Ishikawa (cell line): Measurements from ENCODE around the gene DNAH17.

ENCODE experiments used
- CEBPB ChIP-seq: IDR thresholded peaks from 2 replicates; pipeline ENCODE4 v1.6.1; 2012
- CREB1 ChIP-seq: IDR thresholded peaks from 2 replicates; pipeline ENCODE4 v1.6.1; 2012; ENCODE audit warnings: low read depth
- EGR1 ChIP-seq: IDR thresholded peaks from 2 replicates; pipeline ENCODE4 v1.6.1; 2012
- EP300 ChIP-seq: IDR thresholded peaks from 2 replicates; pipeline ENCODE4 v1.6.1; 2012; ENCODE audit warnings: borderline replicate concordance
- FOXM1 ChIP-seq: IDR thresholded peaks from 2 replicates; pipeline ENCODE4 v1.6.1; 2012; ENCODE audit warnings: low read depth, borderline replicate concordance
- RAD21 ChIP-seq: IDR thresholded peaks from 2 replicates; pipeline ENCODE4 v1.6.1; 2012; ENCODE audit warnings: low read depth
- TAF1 ChIP-seq: IDR thresholded peaks from 2 replicates; pipeline ENCODE4 v1.6.1; 2012; ENCODE audit warnings: low read depth, mild to moderate bottlenecking
- ZBTB7A ChIP-seq: IDR thresholded peaks from 2 replicates; pipeline ENCODE4 v1.6.1; 2012; ENCODE audit warnings: low read depth
- TF ChIP-seq, protein P1 (sequence below): IDR thresholded peaks from 2 replicates; pipeline ENCODE4 v1.6.1; 2012; ENCODE audit warnings: low read depth, mild to moderate bottlenecking

- TF ChIP-seq EP300: no peak
- TF ChIP-seq ZBTB7A: no peak
- TF ChIP-seq FOXM1: no peak
- TF ChIP-seq, protein P1, sequence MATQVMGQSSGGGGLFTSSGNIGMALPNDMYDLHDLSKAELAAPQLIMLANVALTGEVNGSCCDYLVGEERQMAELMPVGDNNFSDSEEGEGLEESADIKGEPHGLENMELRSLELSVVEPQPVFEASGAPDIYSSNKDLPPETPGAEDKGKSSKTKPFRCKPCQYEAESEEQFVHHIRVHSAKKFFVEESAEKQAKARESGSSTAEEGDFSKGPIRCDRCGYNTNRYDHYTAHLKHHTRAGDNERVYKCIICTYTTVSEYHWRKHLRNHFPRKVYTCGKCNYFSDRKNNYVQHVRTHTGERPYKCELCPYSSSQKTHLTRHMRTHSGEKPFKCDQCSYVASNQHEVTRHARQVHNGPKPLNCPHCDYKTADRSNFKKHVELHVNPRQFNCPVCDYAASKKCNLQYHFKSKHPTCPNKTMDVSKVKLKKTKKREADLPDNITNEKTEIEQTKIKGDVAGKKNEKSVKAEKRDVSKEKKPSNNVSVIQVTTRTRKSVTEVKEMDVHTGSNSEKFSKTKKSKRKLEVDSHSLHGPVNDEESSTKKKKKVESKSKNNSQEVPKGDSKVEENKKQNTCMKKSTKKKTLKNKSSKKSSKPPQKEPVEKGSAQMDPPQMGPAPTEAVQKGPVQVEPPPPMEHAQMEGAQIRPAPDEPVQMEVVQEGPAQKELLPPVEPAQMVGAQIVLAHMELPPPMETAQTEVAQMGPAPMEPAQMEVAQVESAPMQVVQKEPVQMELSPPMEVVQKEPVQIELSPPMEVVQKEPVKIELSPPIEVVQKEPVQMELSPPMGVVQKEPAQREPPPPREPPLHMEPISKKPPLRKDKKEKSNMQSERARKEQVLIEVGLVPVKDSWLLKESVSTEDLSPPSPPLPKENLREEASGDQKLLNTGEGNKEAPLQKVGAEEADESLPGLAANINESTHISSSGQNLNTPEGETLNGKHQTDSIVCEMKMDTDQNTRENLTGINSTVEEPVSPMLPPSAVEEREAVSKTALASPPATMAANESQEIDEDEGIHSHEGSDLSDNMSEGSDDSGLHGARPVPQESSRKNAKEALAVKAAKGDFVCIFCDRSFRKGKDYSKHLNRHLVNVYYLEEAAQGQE: no peak
- TF ChIP-seq TAF1: no peak
- no peak for TF ChIP-seq RAD21
- no peak for TF ChIP-seq CREB1
- no peak for TF ChIP-seq CEBPB
- TF ChIP-seq EGR1: no peak
Measured at GRCh38 chr17:78599419-78599818, 22.2 kb upstream of the DNAH17 start.
